ENCODE results near the gene PBX4. TPM values are rescaled to one million over a fixed set of nuclear protein-coding genes. Genes with fewer than 3 reads are reported as not detected.

The PBX4 gene
- total RNA-seq, 1 experiment from 2014 or later, result 8.3 TPM

DNA sequence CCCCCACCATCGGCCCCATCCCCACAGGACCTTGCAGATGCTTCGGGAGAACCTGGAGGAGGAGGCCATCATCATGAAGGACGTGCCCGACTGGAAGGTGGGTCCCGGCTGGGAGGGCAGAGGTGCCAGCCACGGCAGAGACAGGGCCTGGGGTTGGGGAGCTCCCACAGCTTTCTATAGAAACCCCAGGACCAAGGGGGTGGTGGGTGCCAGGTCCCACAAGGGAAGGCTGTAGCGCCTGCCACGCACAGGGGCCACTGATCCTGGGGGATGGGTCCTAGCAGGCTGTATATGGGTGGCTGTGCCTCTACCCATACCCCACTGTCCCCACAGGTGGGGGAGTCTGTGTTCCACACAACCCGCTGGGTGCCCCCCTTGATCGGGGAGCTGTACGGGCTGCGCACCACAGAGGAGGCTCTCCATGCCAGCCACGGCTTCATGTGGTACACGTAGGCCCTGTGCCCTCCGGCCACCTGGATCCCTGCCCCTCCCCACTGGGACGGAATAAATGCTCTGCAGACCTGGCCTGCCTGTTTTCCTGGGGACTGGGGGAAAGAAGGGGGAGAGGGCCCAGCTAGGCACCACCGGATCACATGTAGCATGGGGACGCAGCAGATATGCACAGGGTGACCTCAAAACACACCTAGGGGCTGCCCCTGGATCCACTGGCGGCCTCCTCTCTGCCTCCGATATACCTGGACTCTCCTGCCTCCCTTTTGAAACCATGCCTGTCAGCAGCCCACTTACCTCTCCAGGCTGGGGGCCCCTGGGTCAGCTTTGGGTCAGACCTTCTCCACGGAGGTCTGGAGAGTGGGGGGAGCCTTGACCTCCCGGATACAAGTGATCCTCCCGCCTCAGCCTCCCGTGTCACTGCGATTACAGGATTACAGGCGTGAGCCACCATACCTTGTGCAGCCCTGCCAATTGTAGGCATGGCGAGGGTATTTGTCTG, 90.5 kb downstream of the PBX4 start:
- DNase-seq (ENCODE audit: low read depth, low spot score) (no peak), ATAC-seq (no peak)
- in situ Hi-C loops (cut with HindIII; ENCODE audit: low pct_unique_long_range_greater_than_20kb, low sequenced_read_pairs), result no loop called here
- no peaks in the 10 kb centered on the region for H3K9me3 ChIP-seq (ENCODE audit: control insufficient read depth, insufficient read depth, low read depth, low read length)
- no peaks in the 10 kb centered on the region; the same call in 1 of the 2 replicates for H3K4me1 ChIP-seq (ENCODE audit: control insufficient read depth, insufficient read depth, low read length)
- intact Hi-C loops (cut with micrococcal nuclease; ENCODE audit: unreplicated experiment), result no loop called here
- ChIA-PET CTCF (interaction anchor here (0.6 kb wide), 1 partner anchor 544 kb away, joined by 16 read pairs; no protein-coding TSS in a partner anchor), POLR2A (no interaction called here)
- BruUV-seq (replicated peaks), result no TSS peak
- TF ChIP-seq, protein P1, sequence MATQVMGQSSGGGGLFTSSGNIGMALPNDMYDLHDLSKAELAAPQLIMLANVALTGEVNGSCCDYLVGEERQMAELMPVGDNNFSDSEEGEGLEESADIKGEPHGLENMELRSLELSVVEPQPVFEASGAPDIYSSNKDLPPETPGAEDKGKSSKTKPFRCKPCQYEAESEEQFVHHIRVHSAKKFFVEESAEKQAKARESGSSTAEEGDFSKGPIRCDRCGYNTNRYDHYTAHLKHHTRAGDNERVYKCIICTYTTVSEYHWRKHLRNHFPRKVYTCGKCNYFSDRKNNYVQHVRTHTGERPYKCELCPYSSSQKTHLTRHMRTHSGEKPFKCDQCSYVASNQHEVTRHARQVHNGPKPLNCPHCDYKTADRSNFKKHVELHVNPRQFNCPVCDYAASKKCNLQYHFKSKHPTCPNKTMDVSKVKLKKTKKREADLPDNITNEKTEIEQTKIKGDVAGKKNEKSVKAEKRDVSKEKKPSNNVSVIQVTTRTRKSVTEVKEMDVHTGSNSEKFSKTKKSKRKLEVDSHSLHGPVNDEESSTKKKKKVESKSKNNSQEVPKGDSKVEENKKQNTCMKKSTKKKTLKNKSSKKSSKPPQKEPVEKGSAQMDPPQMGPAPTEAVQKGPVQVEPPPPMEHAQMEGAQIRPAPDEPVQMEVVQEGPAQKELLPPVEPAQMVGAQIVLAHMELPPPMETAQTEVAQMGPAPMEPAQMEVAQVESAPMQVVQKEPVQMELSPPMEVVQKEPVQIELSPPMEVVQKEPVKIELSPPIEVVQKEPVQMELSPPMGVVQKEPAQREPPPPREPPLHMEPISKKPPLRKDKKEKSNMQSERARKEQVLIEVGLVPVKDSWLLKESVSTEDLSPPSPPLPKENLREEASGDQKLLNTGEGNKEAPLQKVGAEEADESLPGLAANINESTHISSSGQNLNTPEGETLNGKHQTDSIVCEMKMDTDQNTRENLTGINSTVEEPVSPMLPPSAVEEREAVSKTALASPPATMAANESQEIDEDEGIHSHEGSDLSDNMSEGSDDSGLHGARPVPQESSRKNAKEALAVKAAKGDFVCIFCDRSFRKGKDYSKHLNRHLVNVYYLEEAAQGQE (IDR thresholded peaks at IDR 0.05; ENCODE audit: insufficient read depth in 1 of 2, low read depth in 2 of 2, low read length in 1 of 2), result no peak
- TF ChIP-seq TCF7L2 (IDR thresholded peaks at IDR 0.05; ENCODE audit: low read depth, low read length) (no peak), POLR2AphosphoS5 (IDR thresholded peaks at IDR 0.05; ENCODE audit: low read depth, low read length) (no peak), SIN3A (IDR thresholded peaks at IDR 0.05; ENCODE audit: borderline replicate concordance, insufficient read depth, low read depth, low read length) (no peak), CTCF (IDR thresholded peaks at IDR 0.05) (no peak)
- no peaks in the 10 kb centered on the region for H3K27me3 ChIP-seq (ENCODE audit: control insufficient read depth, insufficient read depth, low read length)
- H3K4me3 ChIP-seq (ENCODE audit: low read depth in 2 of 2, low read length in 2 of 2), result no peak overlapping the region
- H3K36me3 ChIP-seq (ENCODE audit: control insufficient read depth, insufficient read depth, low read length), result no peaks in the 10 kb centered on the region
- no peak overlapping the region for H3K27ac ChIP-seq (ENCODE audit: low read length)

- Histone ChIP-seq H3K36me3 (ENCODE audit: control insufficient read depth, insufficient read depth, low read length) (no peaks in the 10 kb centered on the region), H3K4me3 (ENCODE audit: low read depth in 2 of 2, low read length in 2 of 2) (no peak overlapping the region), H3K27ac (ENCODE audit: low read length) (no peak overlapping the region), H3K4me1 (ENCODE audit: control insufficient read depth, insufficient read depth, low read length) (no peaks in the 10 kb centered on the region; the same call in 1 of the 2 replicates), H3K9me3 (ENCODE audit: control insufficient read depth, insufficient read depth, low read depth, low read length) (no peaks in the 10 kb centered on the region), H3K27me3 (ENCODE audit: control insufficient read depth, insufficient read depth, low read length) (no peaks in the 10 kb centered on the region)
- intact Hi-C loops (cut with micrococcal nuclease; ENCODE audit: unreplicated experiment), result no loop called here
- ChIA-PET POLR2A (no interaction called here), CTCF (no interaction called here)
- no TSS peak for BruUV-seq (replicated peaks)
- TF ChIP-seq SIN3A (IDR thresholded peaks at IDR 0.05; ENCODE audit: borderline replicate concordance, insufficient read depth, low read depth, low read length) (no peak), POLR2AphosphoS5 (IDR thresholded peaks at IDR 0.05; ENCODE audit: low read depth, low read length) (no peak), CTCF (IDR thresholded peaks at IDR 0.05) (no peak), TCF7L2 (IDR thresholded peaks at IDR 0.05; ENCODE audit: low read depth, low read length) (no peak)
- TF ChIP-seq, protein P1 (IDR thresholded peaks at IDR 0.05; ENCODE audit: insufficient read depth in 1 of 2, low read depth in 2 of 2, low read length in 1 of 2), result no peak
- DNase-seq (ENCODE audit: low read depth, low spot score), result no peak
- in situ Hi-C loops (cut with HindIII; ENCODE audit: low pct_unique_long_range_greater_than_20kb, low sequenced_read_pairs), result no loop called here
- ATAC-seq, result no peak
Measured at GRCh38 chr19:19527371-19527656, 91.2 kb downstream of the PBX4 start.

Data from Panc1 (cell line).